ENCODE results near the gene PTPRJ.
A peak's percentile ranks its signal among the peaks of the same experiment; 100 is the strongest.

The PTPRJ gene

GRCh38 chr11:48210052-48210451, 229.7 kb downstream of the PTPRJ start:
- peak; percentile 9; the same call in 1 of the 2 replicates for TF ChIP-seq CTCF (IDR thresholded peaks at IDR 0.05; ENCODE audit: low read depth, low read length)
- Histone ChIP-seq H3K27me3 (no peaks in the 10 kb centered on the region), H3K4me3 (ENCODE audit: low read depth, low read length) (no peak overlapping the region), H3K9me3 (no peaks in the 10 kb centered on the region), H3K4me1 (no peaks in the 10 kb centered on the region), H3K36me3 (no peaks in the 10 kb centered on the region)
- DNase-seq, result peak; percentile 4

- Histone ChIP-seq H3K9me3 (no peaks in the 10 kb centered on the region), H3K36me3 (no peaks in the 10 kb centered on the region), H3K4me1 (no peaks in the 10 kb centered on the region), H3K27me3 (no peaks in the 10 kb centered on the region), H3K4me3 (ENCODE audit: low read depth, low read length) (no peak within 1 kb of the TSS)
- TF ChIP-seq CTCF (IDR thresholded peaks at IDR 0.05; ENCODE audit: low read depth, low read length), result no peak
- DNase-seq, result no peak
Measured at GRCh38 chr11:48216510-48216909, 236.2 kb downstream of the PTPRJ start, which contains the start of gene OR4B1. TSS of gene OR4B1 (plus strand) at chr11:48216810. CDS start at chr11:48216810, 0 bp downstream.
